Keratinocyte (primary cell): Measurements from ENCODE around the gene DNAH2. TPM values are rescaled to one million over a fixed set of nuclear protein-coding genes. Genes with fewer than 3 reads are reported as not detected.

Experiments
- DNase-seq: peaks from one replicate; pipeline ENCODE4 v3.0.0-alpha.2; 2011; ENCODE audit warnings: low read depth, missing footprints, low spot score
- FAIRE-seq: peaks from 2 replicates; lab custom pipeline; 2011; peaks lifted over from hg19 to GRCh38; lab: Jason Lieb, UNC
- H2AFZ ChIP-seq: 2 replicates; pipeline ENCODE4 v1.6.0; 2012; ENCODE audit warnings: low read length, control low read depth, inconsistent platforms; ENCODE audit not compliant: control insufficient read depth
- H3K27ac ChIP-seq: 2 replicates; pipeline ENCODE4 v1.5.1; 2011; ENCODE audit warnings: low read length; ENCODE audit not compliant: control insufficient read depth, insufficient read depth
- H3K27me3 ChIP-seq: 3 replicates; pipeline ENCODE4 v1.6.0; 2011; ENCODE audit warnings: low read length; ENCODE audit not compliant: control insufficient read depth, insufficient read depth; ENCODE audit errors: extremely low read depth
- H3K36me3 ChIP-seq, 2 experiments: 2 replicates in 1 of 2; 3 replicates in 1 of 2; pipeline ENCODE4 v1.5.1; 2011; ENCODE audit warnings: low read length in 2 of 2, mild to moderate bottlenecking in 1 of 2; ENCODE audit not compliant: control insufficient read depth in 2 of 2, insufficient read depth in 2 of 2; ENCODE audit errors: extremely low read depth in 1 of 2
- H3K4me1 ChIP-seq: 3 replicates; pipeline ENCODE4 v1.5.1; 2011; ENCODE audit warnings: low read length; ENCODE audit not compliant: control insufficient read depth, insufficient read depth; ENCODE audit errors: extremely low read depth
- H3K4me2 ChIP-seq: 3 replicates; pipeline ENCODE4 v1.6.0; 2011; ENCODE audit warnings: low read depth, low read length; ENCODE audit not compliant: control insufficient read depth, insufficient read depth; ENCODE audit errors: extremely low read depth
- H3K4me3 ChIP-seq, 3 experiments: fragments of 200-600 bp in 1 of 3; sonication (generic) in 1 of 3; 2 replicates in 2 of 3; 3 replicates in 1 of 3; pipeline ENCODE4 v1.5.1; 2011 to 2016; ENCODE audit warnings: low read length in 3 of 3, mild to moderate bottlenecking in 3 of 3, control low read depth in 2 of 3, inconsistent platforms in 1 of 3, low read depth in 1 of 3, mixed read lengths in 1 of 3, mixed run types in 1 of 3, moderate library complexity in 1 of 3; ENCODE audit not compliant: control insufficient read depth in 2 of 3, insufficient read depth in 2 of 3; ENCODE audit errors: extremely low read depth in 1 of 3
- H3K79me2 ChIP-seq: 2 replicates; pipeline ENCODE4 v1.6.0; 2012; ENCODE audit warnings: low read length; ENCODE audit not compliant: control insufficient read depth, insufficient read depth
- H3K9ac ChIP-seq: 3 replicates; pipeline ENCODE4 v1.6.0; 2011; ENCODE audit warnings: low read length; ENCODE audit not compliant: control insufficient read depth, insufficient read depth; ENCODE audit errors: extremely low read depth
- H3K9me1 ChIP-seq: 3 replicates; pipeline ENCODE4 v1.6.0; 2011; ENCODE audit warnings: low read length; ENCODE audit not compliant: control insufficient read depth, insufficient read depth; ENCODE audit errors: extremely low read depth
- H3K9me3 ChIP-seq: 2 replicates; pipeline ENCODE4 v1.5.1; 2012; ENCODE audit warnings: low read depth, low read length; ENCODE audit not compliant: control insufficient read depth
- H4K20me1 ChIP-seq: 3 replicates; pipeline ENCODE4 v1.6.0; 2011; ENCODE audit warnings: low read length; ENCODE audit not compliant: control insufficient read depth, insufficient read depth; ENCODE audit errors: extremely low read depth
- EZH2 ChIP-seq: IDR thresholded peaks from one replicate; pipeline ENCODE4 v1.6.1; 2012; ENCODE audit warnings: inconsistent platforms, mild to moderate bottlenecking, low read length, moderate library complexity
- dilution Hi-C: fragments of 300-500 bp; cut with MboI; formaldehyde crosslinking; loops from one replicate; pipeline ENCODE4 v1.7.0; 2020; ENCODE audit warnings: low sequenced_read_pairs; ENCODE audit not compliant: extremely low pct_ligation_motif_present
- polyA plus RNA-seq, 5 experiments: library from polyadenylated mRNA; depleted of rRNA in 3 of 5; stranded (reverse) in 3 of 5; stranded (forward) in 1 of 5; unstranded in 1 of 5; fragments of >200 nt; gene quantifications; 1 replicate in 1 of 5; 2 replicates in 3 of 5; 3 replicates in 1 of 5; pipeline versions ENCODE4 v1.2.1 to v1.2.3, GENCODE V29; 2011 to 2012; ENCODE audit warnings: missing spikeins in 2 of 5, low read depth in 1 of 5, low replicate concordance in 1 of 5
- TF ChIP-seq, protein P1 (sequence below), 3 experiments: IDR thresholded peaks in 1 of 3; conservative IDR thresholded peaks in 1 of 3; optimal IDR thresholded peaks in 1 of 3; 2 replicates in 2 of 3; 3 replicates in 1 of 3; pipeline versions ENCODE3 to v1.5.1; 2011; ENCODE audit warnings: low read length in 3 of 3, mild to moderate bottlenecking in 3 of 3, moderate library complexity in 2 of 3, control low read depth in 1 of 3, inconsistent platforms in 1 of 3; ENCODE audit not compliant: insufficient read depth in 2 of 3; ENCODE audit errors: extremely low read depth in 1 of 3

Gene DNAH2
- polyA plus RNA-seq, 1 donor (not counting 4 experiments of a cell fraction or from before 2014, with no cell fraction given), result 0.13 TPM

GRCh38 chr17:7806587-7806986 lies 89.0 kb downstream of the DNAH2 start:
- H2AFZ ChIP-seq, result no peak overlapping the region
- H3K79me2 ChIP-seq, result no peaks in the 10 kb centered on the region
- FAIRE-seq (peak; percentile 32), DNase-seq (no peak)
- no peaks in the 10 kb centered on the region for H3K36me3 ChIP-seq
- H4K20me1 ChIP-seq, result no peaks in the 10 kb centered on the region
- H3K9me1 ChIP-seq, result no peaks in the 10 kb centered on the region
- H3K4me2 ChIP-seq, result no peak overlapping the region
- H3K9ac ChIP-seq, result no peak overlapping the region
- H3K4me1 ChIP-seq, result peaks cover 20% of the 10 kb centered on the region
- no peak overlapping the region for H3K27ac ChIP-seq
- H3K4me3 ChIP-seq, result no peak overlapping the region
- dilution Hi-C loops, result no loop called here
- H3K27me3 ChIP-seq, result no peaks in the 10 kb centered on the region
- no peaks in the 10 kb centered on the region for H3K9me3 ChIP-seq
- TF ChIP-seq EZH2, result no peak
- TF ChIP-seq, protein P1, sequence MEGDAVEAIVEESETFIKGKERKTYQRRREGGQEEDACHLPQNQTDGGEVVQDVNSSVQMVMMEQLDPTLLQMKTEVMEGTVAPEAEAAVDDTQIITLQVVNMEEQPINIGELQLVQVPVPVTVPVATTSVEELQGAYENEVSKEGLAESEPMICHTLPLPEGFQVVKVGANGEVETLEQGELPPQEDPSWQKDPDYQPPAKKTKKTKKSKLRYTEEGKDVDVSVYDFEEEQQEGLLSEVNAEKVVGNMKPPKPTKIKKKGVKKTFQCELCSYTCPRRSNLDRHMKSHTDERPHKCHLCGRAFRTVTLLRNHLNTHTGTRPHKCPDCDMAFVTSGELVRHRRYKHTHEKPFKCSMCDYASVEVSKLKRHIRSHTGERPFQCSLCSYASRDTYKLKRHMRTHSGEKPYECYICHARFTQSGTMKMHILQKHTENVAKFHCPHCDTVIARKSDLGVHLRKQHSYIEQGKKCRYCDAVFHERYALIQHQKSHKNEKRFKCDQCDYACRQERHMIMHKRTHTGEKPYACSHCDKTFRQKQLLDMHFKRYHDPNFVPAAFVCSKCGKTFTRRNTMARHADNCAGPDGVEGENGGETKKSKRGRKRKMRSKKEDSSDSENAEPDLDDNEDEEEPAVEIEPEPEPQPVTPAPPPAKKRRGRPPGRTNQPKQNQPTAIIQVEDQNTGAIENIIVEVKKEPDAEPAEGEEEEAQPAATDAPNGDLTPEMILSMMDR (optimal IDR thresholded peaks at IDR 0.05 in 1 of 3, IDR thresholded peaks at IDR 0.05 in 1 of 3, conservative IDR thresholded peaks at IDR 0.05 in 1 of 3; ENCODE audit: extremely low read depth in 1 of 3, insufficient read depth in 2 of 3, low read length in 3 of 3), result no peak

DNA sequence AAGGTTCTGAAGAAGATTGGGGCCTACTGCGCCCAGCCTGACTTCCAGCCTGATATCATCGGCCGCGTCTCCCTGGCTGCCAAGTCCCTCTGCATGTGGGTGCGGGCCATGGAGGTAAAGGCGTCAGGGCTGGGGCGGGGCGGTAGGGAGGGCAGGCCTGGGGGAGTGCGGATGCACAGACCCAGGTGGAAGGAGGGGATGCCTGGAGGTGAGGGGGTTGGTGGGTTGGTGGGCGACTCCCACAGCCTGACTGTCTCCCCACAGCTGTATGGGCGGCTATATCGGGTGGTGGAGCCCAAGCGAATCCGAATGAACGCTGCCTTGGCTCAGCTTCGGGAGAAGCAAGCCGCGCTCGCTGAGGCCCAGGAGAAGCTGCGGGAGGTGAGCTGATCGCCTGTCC lies 89.7 kb downstream of the DNAH2 start:
- peaks cover 20% of the 10 kb centered on the region for H3K4me1 ChIP-seq
- H2AFZ ChIP-seq, result no peak overlapping the region
- H3K9ac ChIP-seq, result no peak overlapping the region
- no peaks in the 10 kb centered on the region for H3K36me3 ChIP-seq
- H3K27me3 ChIP-seq, result no peaks in the 10 kb centered on the region
- H3K9me3 ChIP-seq, result no peaks in the 10 kb centered on the region
- no peak overlapping the region for H3K4me3 ChIP-seq
- H3K4me2 ChIP-seq, result no peak overlapping the region
- no peak overlapping the region for H3K27ac ChIP-seq
- TF ChIP-seq EZH2, result no peak
- TF ChIP-seq, protein P1 (optimal IDR thresholded peaks at IDR 0.05 in 1 of 3, IDR thresholded peaks at IDR 0.05 in 1 of 3, conservative IDR thresholded peaks at IDR 0.05 in 1 of 3; ENCODE audit: extremely low read depth in 1 of 3, insufficient read depth in 2 of 3, low read length in 3 of 3), result no peak
- no peak for FAIRE-seq
- H3K79me2 ChIP-seq, result no peaks in the 10 kb centered on the region
- dilution Hi-C loops, result no loop called here
- no peak for DNase-seq
- no peaks in the 10 kb centered on the region for H3K9me1 ChIP-seq
- H4K20me1 ChIP-seq, result no peaks in the 10 kb centered on the region
